ENCODE measurements around the gene RRAD.
"Not testable (repeated sequence)": the region's sequence is repeated elsewhere in the genome, so short reads cannot be mapped to it uniquely, and the experiment has no call there.

RRAD gene

GRCh38 chr16:66925322-66925840 lies at the start of gene RRAD:
RRAD (minus strand) TSS chr16:66925535; CDS start chr16:66925179, 356 bp downstream.
- no peak for DNase-seq (ENCODE audit: low read depth in 2 of 2)

- peak; percentile 42 to 71 for DNase-seq (ENCODE audit: low read depth in 2 of 2)
Measured at GRCh38 chr16:66974932-66975246, 49.6 kb upstream of the RRAD start.

- not testable (repeated sequence) for DNase-seq (ENCODE audit: low read depth in 2 of 2)
Measured at GRCh38 chr16:66974156-66974931, 49.0 kb upstream of the RRAD start.

GRCh38 chr16:66973716-66974115 lies 48.4 kb upstream of the RRAD start:
- DNase-seq (ENCODE audit: low read depth in 2 of 2): no peak

- DNase-seq (ENCODE audit: low read depth in 2 of 2): no peak
Measured at GRCh38 chr16:66972983-66973382, 47.6 kb upstream of the RRAD start.

- DNase-seq (ENCODE audit: low read depth in 2 of 2): no peak
Measured at GRCh38 chr16:66970775-66971720, 45.7 kb upstream of the RRAD start.

GRCh38 chr16:66968847-66969246 lies 43.5 kb upstream of the RRAD start:
- no peak for DNase-seq (ENCODE audit: low read depth in 2 of 2)

GRCh38 chr16:66964049-66964448 lies 38.7 kb upstream of the RRAD start:
- no peak for DNase-seq (ENCODE audit: low read depth in 2 of 2)

- no peak for DNase-seq (ENCODE audit: low read depth in 2 of 2)
Measured at GRCh38 chr16:66961914-66962313, 36.6 kb upstream of the RRAD start.

GRCh38 chr16:66961065-66961744 lies 35.9 kb upstream of the RRAD start, which contains the start of gene CES3:
CES3 (plus strand) TSS chr16:66961266; CDS start chr16:66961308, 42 bp downstream.
- DNase-seq (ENCODE audit: low read depth in 2 of 2): peak; percentile 45 to 58

- DNase-seq (ENCODE audit: low read depth in 2 of 2): no peak
Measured at GRCh38 chr16:66960270-66960669, 34.9 kb upstream of the RRAD start.

GRCh38 chr16:66959704-66960161 lies 34.4 kb upstream of the RRAD start:
- DNase-seq (ENCODE audit: low read depth in 2 of 2): no peak

- no peak for DNase-seq (ENCODE audit: low read depth in 2 of 2)
Measured at GRCh38 chr16:66958857-66959703, 33.7 kb upstream of the RRAD start.

GRCh38 chr16:66956154-66956457 lies 30.8 kb upstream of the RRAD start:
- DNase-seq (ENCODE audit: low read depth in 2 of 2): not testable (repeated sequence)

GRCh38 chr16:66955363-66956153 lies 30.2 kb upstream of the RRAD start:
- not testable (repeated sequence) for DNase-seq (ENCODE audit: low read depth in 2 of 2)

- peak; percentile 49 to 61 for DNase-seq (ENCODE audit: low read depth in 2 of 2)
Measured at GRCh38 chr16:66954097-66954659, 28.8 kb upstream of the RRAD start.

GRCh38 chr16:66953462-66954096 lies 28.2 kb upstream of the RRAD start:
- DNase-seq (ENCODE audit: low read depth in 2 of 2): no peak

GRCh38 chr16:66952430-66953110 lies 27.2 kb upstream of the RRAD start:
- DNase-seq (ENCODE audit: low read depth in 2 of 2): no peak
